ENCODE results near the gene CCDC90B.

Gene CCDC90B

DNA sequence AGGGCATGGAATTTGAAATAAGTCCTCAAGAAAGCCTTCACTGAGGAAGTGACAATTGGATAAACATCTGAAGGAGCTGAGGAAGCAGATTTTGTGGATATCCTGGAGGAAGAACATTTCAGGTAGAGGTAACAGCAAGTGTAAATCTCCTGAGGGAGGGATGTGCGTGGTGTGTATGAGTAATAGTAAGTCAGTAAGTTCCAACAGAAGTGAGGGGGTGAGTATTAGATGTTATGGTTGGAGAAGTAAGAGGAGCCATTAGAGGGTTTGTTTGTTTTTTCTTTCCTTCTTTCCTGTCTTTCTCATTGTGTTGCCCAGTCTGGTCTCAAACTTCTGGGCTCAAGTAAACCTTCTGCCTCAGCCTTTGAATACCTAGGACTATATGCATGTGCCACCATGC is 63.7 kb downstream of the CCDC90B start:
- no peak for DNase-seq

DNA sequence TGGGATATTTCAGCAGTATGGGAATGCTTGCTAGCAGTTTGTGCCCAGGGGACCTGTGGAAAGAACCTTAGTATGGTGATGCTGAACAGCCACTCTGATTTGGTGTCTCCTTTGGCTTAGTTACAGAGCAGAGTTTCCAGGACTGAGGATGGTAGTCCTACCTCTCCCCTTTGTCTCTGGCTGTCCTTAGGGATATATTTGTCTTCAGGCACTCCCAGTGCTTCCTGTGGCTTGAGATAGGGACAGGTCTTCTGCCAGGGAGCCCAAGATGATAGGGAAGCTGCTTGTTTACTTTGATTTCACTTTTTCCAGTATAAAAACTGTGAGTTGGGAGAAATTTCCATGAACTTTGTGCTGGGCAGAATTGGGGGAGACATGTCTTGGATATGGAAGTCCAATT is 64.5 kb downstream of the CCDC90B start:
- no peak for DNase-seq

DNA sequence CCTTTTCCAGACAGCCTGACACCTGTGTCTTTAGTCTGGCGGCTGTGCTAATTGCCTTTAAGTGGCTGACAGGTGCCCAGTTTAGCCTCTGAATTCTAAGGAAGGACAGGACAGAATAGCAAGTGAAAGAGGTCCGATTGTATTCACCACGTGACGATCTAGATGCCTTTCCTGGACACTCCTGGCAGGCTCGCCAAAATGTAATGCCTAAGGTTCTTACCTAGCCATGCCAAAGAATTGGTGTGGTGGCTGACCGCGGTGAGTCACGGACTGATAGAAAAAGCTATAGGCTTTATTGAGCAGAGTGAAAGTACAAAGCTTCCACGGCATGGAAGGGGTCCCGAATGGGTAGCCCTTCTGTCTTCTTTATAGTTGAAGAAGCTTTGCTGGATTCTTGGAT is 65.9 kb downstream of the CCDC90B start:
- DNase-seq = no peak

DNA sequence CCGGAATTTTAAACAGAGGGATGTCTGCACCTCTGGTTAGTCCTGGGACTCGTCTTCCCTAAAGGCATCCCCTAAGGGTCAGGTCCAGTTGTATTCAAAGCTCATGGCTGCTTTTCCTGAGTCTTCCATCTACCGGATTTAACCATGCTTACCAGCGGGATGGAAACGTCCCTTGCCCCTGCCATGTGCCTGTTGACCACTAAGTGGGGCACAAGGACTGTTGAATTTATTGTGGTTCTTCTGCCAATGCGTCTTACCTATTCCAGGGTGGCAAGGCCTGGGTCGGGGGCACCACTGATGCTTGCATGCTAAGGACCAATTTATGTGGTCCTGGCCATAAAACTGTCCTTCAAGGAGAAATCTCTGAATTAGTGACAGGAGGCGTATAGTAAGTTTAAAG is 67.1 kb downstream of the CCDC90B start:
- DNase-seq = no peak
